ENCODE data around the gene PCDH15. TPM values are rescaled to one million over a fixed set of nuclear protein-coding genes. Genes with fewer than 3 reads are reported as not detected.

Gene PCDH15
- total and polyA plus RNA-seq, 2 of the 4 experiments (the other 2 are of a cell fraction) = not detected

DNA sequence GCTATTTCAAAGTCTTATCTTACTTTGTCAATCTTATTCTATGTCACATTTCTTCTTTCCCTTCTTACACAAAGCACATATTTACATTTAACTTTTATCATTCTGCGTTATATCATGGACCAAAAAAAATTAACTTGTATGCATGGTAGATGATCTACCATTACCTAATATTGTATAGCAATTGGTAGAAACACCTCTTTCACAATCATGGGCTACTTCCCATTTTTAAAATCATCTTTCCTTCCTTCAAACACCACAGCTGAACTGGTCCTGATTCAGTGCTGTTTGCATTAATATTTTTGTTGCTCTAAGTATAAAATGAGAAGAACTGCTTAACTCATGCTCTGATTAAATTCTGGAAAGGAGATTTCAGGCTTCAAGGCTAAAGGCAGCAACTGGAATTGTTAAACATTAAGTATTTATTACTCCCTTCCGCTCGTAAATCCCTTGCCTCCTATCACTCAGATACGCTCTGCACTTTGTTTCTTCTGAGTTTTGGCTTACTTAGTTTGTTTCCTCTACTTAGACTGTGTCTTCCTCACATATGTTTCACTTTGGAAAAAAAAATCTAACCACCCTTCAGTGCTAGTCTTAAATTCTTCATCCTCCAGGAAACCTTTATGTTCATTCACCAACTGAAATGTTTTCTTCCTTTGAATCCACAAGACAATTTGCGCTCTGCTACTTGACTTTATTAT, 901.4 kb downstream of the PCDH15 start:
- no peak overlapping the region for H3K4me3 ChIP-seq (ENCODE audit: insufficient read depth, low read depth, low read length)
- no peak overlapping the region for H3K14ac ChIP-seq (replicated peaks; ENCODE audit: low read depth, low read length)
- no peak overlapping the region for H2AFZ ChIP-seq (replicated peaks; ENCODE audit: low read length, poor library complexity)
- H3K9ac ChIP-seq (ENCODE audit: low read depth, low read length) = no peak overlapping the region
- dilution Hi-C loops (cut with HindIII; ENCODE audit: low sequenced_read_pairs, unreplicated experiment) (no loop called here), in situ Hi-C loops (cut with MboI; ENCODE audit: low sequenced_read_pairs) (no loop called here), intact Hi-C loops (cut with micrococcal nuclease) (no loop called here)
- no peak overlapping the region for H2AK5ac ChIP-seq (ENCODE audit: low read depth, low read length)
- no peak overlapping the region for H2BK120ac ChIP-seq (ENCODE audit: low read depth, low read length)
- no peak overlapping the region for H3K23ac ChIP-seq (ENCODE audit: low read depth, low read length)
- no peak overlapping the region for H2BK15ac ChIP-seq (ENCODE audit: low read depth, low read length)
- H3K9me3 ChIP-seq (ENCODE audit: control insufficient read depth, insufficient read depth, low read length) = peaks cover 2% of the 10 kb centered on the region; the same call in 1 of the 2 replicates
- no peak overlapping the region for H2AK9ac ChIP-seq (replicated peaks; ENCODE audit: low read depth, low read length, poor library complexity)
- H3K27ac ChIP-seq (ENCODE audit: insufficient read depth, low read length) = no peak overlapping the region
- no peak overlapping the region for H3K4ac ChIP-seq (ENCODE audit: low read depth, low read length)
- H3K4me1 ChIP-seq (ENCODE audit: control insufficient read depth, insufficient read depth, low read length) = no peaks in the 10 kb centered on the region
- no peak for ATAC-seq (ENCODE audit: low read depth)
- no peak overlapping the region for H3K56ac ChIP-seq (ENCODE audit: extremely low read depth, insufficient read depth, low read length)
- CTCF ChIA-PET = no interaction called here
- no peak overlapping the region for H2BK5ac ChIP-seq (ENCODE audit: low read depth, low read length, poor library complexity, severe bottlenecking)
- no peaks in the 10 kb centered on the region for H4K20me1 ChIP-seq (ENCODE audit: insufficient read depth, low read length)
- no peaks in the 10 kb centered on the region for H3K36me3 ChIP-seq (ENCODE audit: control insufficient read depth, insufficient read depth, low read length)
- no peak overlapping the region for H2BK20ac ChIP-seq (ENCODE audit: low read depth, low read length)
- TF ChIP-seq RCOR1 (IDR thresholded peaks at IDR 0.05; ENCODE audit: insufficient replicate concordance, low read length) (no peak), FOS (IDR thresholded peaks at IDR 0.05; ENCODE audit: low read depth, low read length) (no peak), NFE2L2 (IDR thresholded peaks at IDR 0.05; ENCODE audit: low read depth, low read length) (no peak), MXI1 (IDR thresholded peaks at IDR 0.05; ENCODE audit: borderline replicate concordance, low read depth, low read length) (no peak), CHD1 (IDR thresholded peaks at IDR 0.05; ENCODE audit: low read depth, low read length) (no peak)
- no peaks in the 10 kb centered on the region for H3K79me1 ChIP-seq (ENCODE audit: low read depth in 1 of 2, low read length in 2 of 2)
- H4K91ac ChIP-seq (ENCODE audit: insufficient read depth, low read depth, low read length) = no peak overlapping the region
- no peak overlapping the region for H3K18ac ChIP-seq (ENCODE audit: low read depth, low read length)
- no peaks in the 10 kb centered on the region for H3K27me3 ChIP-seq (ENCODE audit: control insufficient read depth, insufficient read depth, low read length)
- H3K4me2 ChIP-seq (ENCODE audit: low read depth, low read length) = no peak overlapping the region
- no peaks in the 10 kb centered on the region for H3K9me1 ChIP-seq (ENCODE audit: insufficient read depth, low read length)
- H4K8ac ChIP-seq (ENCODE audit: low read depth in 2 of 2, low read length in 2 of 2) = no peak overlapping the region
- H4K5ac ChIP-seq (ENCODE audit: low read depth, low read length) = no peak overlapping the region
- no TSS peak for BruUV-seq (replicated peaks)
- POLR2A ChIA-PET (ENCODE audit: unreplicated experiment) = no interaction called here
- DNase-seq = no peak
- WGBS, 2 experiments (ENCODE audit: extremely low coverage in 2 of 2, insufficient read length in 1 of 2) = 33% methylated on average over 1 of the region's 5 CpGs; no CpG with 5 or more reads in 1 of the 2 experiments

Data from IMR-90 (cell line).